IMR-90 (cell line): Measurements from ENCODE around the gene NR1H4. TPM values are rescaled to one million over a fixed set of nuclear protein-coding genes. Genes with fewer than 3 reads are reported as not detected.
"Not testable (repeated sequence)": the region's sequence is repeated elsewhere in the genome, so short reads cannot be mapped to it uniquely, and the experiment has no call there.

Source experiments
- ATAC-seq: fragments of 200-7000 bp; cut with Tn5 transposase; 2 replicates; pipeline ENCODE4 v1.9.1; 2020; ENCODE audit warnings: low read depth, mild to moderate bottlenecking, moderate library complexity
- BruUV-seq: library from RNA; stranded (reverse); fragments of 400-500 nt; replicated peaks from 2 replicates; lab custom pipeline; 2021; lab: Mats Ljungman, UMichigan
- CTCF ChIA-PET: fragments of 300-600 bp; formaldehyde crosslinking; extraction: SDS; loops from one replicate; lab custom pipeline; 2021; ENCODE audit warnings: antibody characterized with exemption; lab: Yijun Ruan, JAX
- POLR2A ChIA-PET: fragments of 300-600 bp; sonication (Branson Sonifier 250); formaldehyde crosslinking; loops from one replicate; lab custom pipeline; 2022; ENCODE audit warnings: antibody characterized with exemption; ENCODE audit not compliant: unreplicated experiment; lab: Charles Lee
- DNase-seq: peaks from one replicate; pipeline ENCODE4 v3.0.0; 2013
- H2AFZ ChIP-seq: replicated peaks from 2 replicates; pipeline ENCODE3; 2013; ENCODE audit warnings: low read length, mild to moderate bottlenecking; ENCODE audit not compliant: poor library complexity
- H2AK5ac ChIP-seq: 2 replicates; pipeline ENCODE4 v1.6.1; 2013; ENCODE audit warnings: low read depth, low read length, inconsistent platforms
- H2AK9ac ChIP-seq: replicated peaks from 2 replicates; pipeline ENCODE3; 2013; ENCODE audit warnings: mild to moderate bottlenecking, low read depth, low read length, moderate library complexity; ENCODE audit not compliant: poor library complexity
- H2BK120ac ChIP-seq: 2 replicates; pipeline ENCODE4 v1.6.1; 2013; ENCODE audit warnings: low read depth, low read length, inconsistent platforms
- H2BK15ac ChIP-seq: 3 replicates; pipeline ENCODE4 v1.6.1; 2013; ENCODE audit warnings: low read depth, low read length, inconsistent platforms
- H2BK20ac ChIP-seq: 2 replicates; pipeline ENCODE4 v1.6.1; 2013; ENCODE audit warnings: low read depth, mild to moderate bottlenecking, inconsistent platforms, low read length, moderate library complexity
- H2BK5ac ChIP-seq: 2 replicates; pipeline ENCODE4 v1.6.1; 2013; ENCODE audit warnings: mild to moderate bottlenecking, low read depth, low read length, inconsistent platforms; ENCODE audit not compliant: poor library complexity, severe bottlenecking
- H3K14ac ChIP-seq: replicated peaks from 2 replicates; pipeline ENCODE4 v1.6.1; 2013; ENCODE audit warnings: low read depth, low read length, inconsistent platforms
- H3K18ac ChIP-seq: 2 replicates; pipeline ENCODE4 v1.6.1; 2013; ENCODE audit warnings: low read depth, low read length, control low read depth
- H3K23ac ChIP-seq: 2 replicates; pipeline ENCODE4 v1.6.1; 2013; ENCODE audit warnings: low read depth, low read length, inconsistent platforms
- H3K27ac ChIP-seq: 2 replicates; pipeline ENCODE4 v1.5.1; 2013; ENCODE audit warnings: mild to moderate bottlenecking, control low read depth, low read length; ENCODE audit not compliant: insufficient read depth
- H3K27me3 ChIP-seq: 2 replicates; pipeline ENCODE4 v1.6.1; 2013; ENCODE audit warnings: low read length; ENCODE audit not compliant: control insufficient read depth, insufficient read depth
- H3K36me3 ChIP-seq: 2 replicates; pipeline ENCODE4 v1.6.1; 2013; ENCODE audit warnings: low read length, mixed read lengths; ENCODE audit not compliant: control insufficient read depth, insufficient read depth
- H3K4ac ChIP-seq: 2 replicates; pipeline ENCODE4 v1.6.1; 2013; ENCODE audit warnings: low read depth, low read length, inconsistent platforms
- H3K4me1 ChIP-seq: 2 replicates; pipeline ENCODE4 v1.6.1; 2013; ENCODE audit warnings: low read length, mixed read lengths; ENCODE audit not compliant: control insufficient read depth, insufficient read depth
- H3K4me2 ChIP-seq: 2 replicates; pipeline ENCODE4 v1.6.1; 2013; ENCODE audit warnings: low read depth, mild to moderate bottlenecking, control low read depth, low read length, moderate library complexity
- H3K4me3 ChIP-seq: 2 replicates; pipeline ENCODE4 v1.5.1; 2013; ENCODE audit warnings: low read depth, mild to moderate bottlenecking, control low read depth, low read length, moderate library complexity; ENCODE audit not compliant: insufficient read depth
- H3K56ac ChIP-seq: 2 replicates; pipeline ENCODE4 v1.6.1; 2013; ENCODE audit warnings: low read length, inconsistent platforms; ENCODE audit not compliant: insufficient read depth; ENCODE audit errors: extremely low read depth
- H3K79me1 ChIP-seq, 2 experiments: 2 replicates each; pipeline ENCODE4 v1.6.1; 2013; ENCODE audit warnings: low read length in 2 of 2, inconsistent platforms in 1 of 2, low read depth in 1 of 2
- H3K9ac ChIP-seq: 2 replicates; pipeline ENCODE4 v1.6.1; 2013; ENCODE audit warnings: low read depth, low read length, control low read depth
- H3K9me1 ChIP-seq: 2 replicates; pipeline ENCODE4 v1.6.1; 2013; ENCODE audit warnings: low read length, inconsistent platforms; ENCODE audit not compliant: insufficient read depth
- H3K9me3 ChIP-seq: 2 replicates; pipeline ENCODE4 v1.6.1; 2013; ENCODE audit warnings: low read length; ENCODE audit not compliant: control insufficient read depth, insufficient read depth
- H4K20me1 ChIP-seq: 2 replicates; pipeline ENCODE4 v1.6.1; 2013; ENCODE audit warnings: low read length, inconsistent platforms; ENCODE audit not compliant: insufficient read depth
- H4K5ac ChIP-seq: 2 replicates; pipeline ENCODE4 v1.6.1; 2013; ENCODE audit warnings: mild to moderate bottlenecking, low read depth, low read length, control low read depth
- H4K8ac ChIP-seq, 2 experiments: 2 replicates each; pipeline ENCODE4 v1.6.1; 2013; ENCODE audit warnings: low read depth in 2 of 2, low read length in 2 of 2, control low read depth in 1 of 2, inconsistent platforms in 1 of 2
- H4K91ac ChIP-seq: 2 replicates; pipeline ENCODE4 v1.6.1; 2013; ENCODE audit warnings: low read depth, low read length, inconsistent platforms; ENCODE audit not compliant: insufficient read depth
- FOS ChIP-seq: fragments of 150-350 bp; IDR thresholded peaks from 2 replicates; pipeline ENCODE4 v1.6.1; 2016; ENCODE audit warnings: low read depth, low read length
- RCOR1 ChIP-seq: IDR thresholded peaks from 2 replicates; pipeline ENCODE4 v1.6.1; 2012; ENCODE audit warnings: mild to moderate bottlenecking, low read length, improper control_type of control experiment; ENCODE audit not compliant: insufficient replicate concordance
- WGBS, 2 experiments: methylation state at CpG; one replicate each; pipeline versions ENCODE4 v1.1.5 to v1.1.7; 2013; ENCODE audit warnings: missing lambda C conversion rate in 2 of 2; ENCODE audit not compliant: insufficient read length in 1 of 2; ENCODE audit errors: extremely low coverage in 2 of 2; 5-methylcytosine and 5-hydroxymethylcytosine counted together
- dilution Hi-C: fragments of 300-500 bp; cut with HindIII; formaldehyde crosslinking; loops from one replicate; pipeline ENCODE4 v1.14.3; 2018; ENCODE audit warnings: low sequenced_read_pairs; ENCODE audit not compliant: unreplicated experiment
- in situ Hi-C: fragments of 300-500 bp; cut with MboI; formaldehyde crosslinking; loops from 3 replicates; pipeline ENCODE4 v1.14.3; 2019; ENCODE audit warnings: low sequenced_read_pairs, inconsistent platforms, mixed read lengths
- intact Hi-C: fragments of 100-400 bp; cut with micrococcal nuclease; formaldehyde crosslinking; loops from 2 replicates; pipeline ENCODE4 v1.10.0; 2022
- polyA plus RNA-seq, 3 experiments: library from polyadenylated mRNA; depleted of rRNA; stranded (reverse); fragments of >200 nt; gene quantifications; 2 replicates each; pipeline ENCODE4 v1.2.3, GENCODE V29; 2012; ENCODE audit warnings: low replicate concordance in 1 of 3
- total RNA-seq: library from RNA; depleted of rRNA; stranded (reverse); fragments of >200 nt; gene quantifications from 2 replicates; pipeline ENCODE4 v1.2.3, GENCODE V29; 2012

Gene NR1H4
- total and polyA plus RNA-seq, 2 of the 4 experiments (the other 2 are of a cell fraction) = not detected

- intact Hi-C loops = no loop called here
- H3K27ac ChIP-seq = no peak overlapping the region
- H3K4me3 ChIP-seq = no peak overlapping the region
- no peak overlapping the region for H2AK9ac ChIP-seq
- H2AK5ac ChIP-seq = no peak overlapping the region
- no peak overlapping the region for H3K4ac ChIP-seq
- no peak overlapping the region for H4K91ac ChIP-seq
- no peaks in the 10 kb centered on the region for H3K27me3 ChIP-seq
- H2BK120ac ChIP-seq = no peak overlapping the region
- no peaks in the 10 kb centered on the region for H3K4me1 ChIP-seq
- H3K56ac ChIP-seq = no peak overlapping the region
- H3K9me1 ChIP-seq = no peaks in the 10 kb centered on the region
- no peak overlapping the region for H2AFZ ChIP-seq
- H4K20me1 ChIP-seq = no peaks in the 10 kb centered on the region
- in situ Hi-C loops = no loop called here
- no peak overlapping the region for H4K8ac ChIP-seq
- ATAC-seq (peak; percentile 77), DNase-seq (peak; percentile 72)
- ChIA-PET POLR2A (no interaction called here), CTCF (no interaction called here)
- H2BK15ac ChIP-seq = no peak overlapping the region
- H2BK20ac ChIP-seq = no peak overlapping the region
- dilution Hi-C loops = no loop called here
- H3K36me3 ChIP-seq = no peaks in the 10 kb centered on the region
- H3K4me2 ChIP-seq = no peak overlapping the region
- H3K79me1 ChIP-seq = no peaks in the 10 kb centered on the region
- H3K23ac ChIP-seq = no peak overlapping the region
- no peak overlapping the region for H4K5ac ChIP-seq
- H3K14ac ChIP-seq = no peak overlapping the region
- no peak overlapping the region for H2BK5ac ChIP-seq
- H3K18ac ChIP-seq = no peak overlapping the region
- TF ChIP-seq RCOR1 (no peak), FOS (peak; percentile 37; the same call in 1 of the 2 replicates)
- no peak overlapping the region for H3K9ac ChIP-seq
- 0% methylated on average over 1 of the region's 3 CpGs; no CpG with 5 or more reads in 1 of the 2 experiments for WGBS, 2 experiments
- no TSS peak for BruUV-seq
- no peaks in the 10 kb centered on the region for H3K9me3 ChIP-seq
Measured at GRCh38 chr12:100427078-100427477, 46.6 kb upstream of the NR1H4 start.

- H3K4me3 ChIP-seq, H3K14ac ChIP-seq, H2AFZ ChIP-seq, H3K4me1 ChIP-seq, H2BK120ac ChIP-seq, POLR2A ChIA-PET, H3K18ac ChIP-seq, DNase-seq, H4K91ac ChIP-seq, intact Hi-C loops, H3K79me1 ChIP-seq, H3K9me3 ChIP-seq, H3K27ac ChIP-seq, H2BK5ac ChIP-seq, H3K27me3 ChIP-seq, H3K4me2 ChIP-seq, H3K23ac ChIP-seq, H4K8ac ChIP-seq, H3K9ac ChIP-seq, H3K9me1 ChIP-seq, H4K5ac ChIP-seq, H2BK15ac ChIP-seq, H4K20me1 ChIP-seq, H2AK9ac ChIP-seq, H2BK20ac ChIP-seq, dilution Hi-C loops, ATAC-seq, in situ Hi-C loops, H3K56ac ChIP-seq, CTCF ChIA-PET, H3K4ac ChIP-seq, H2AK5ac ChIP-seq, H3K36me3 ChIP-seq, BruUV-seq: not testable (repeated sequence)
- WGBS, 2 experiments = no CpG with 5 or more reads among the region's 32 CpGs
Measured at GRCh38 chr12:100430251-100430650, 43.4 kb upstream of the NR1H4 start.
